Measurements from ENCODE around the gene SIX4.

SIX4 gene

GRCh38 chr14:60720962-60721325, 3.2 kb downstream of the SIX4 start:
- TF ChIP-seq EZH2phosphoT487 (IDR thresholded peaks at IDR 0.05; ENCODE audit: borderline replicate concordance, low read length): no peak
- no peak for TF ChIP-seq CTCF (IDR thresholded peaks at IDR 0.05; ENCODE audit: low read depth, low read length, poor library complexity, severe bottlenecking)
- Histone ChIP-seq H3K27me3 (ENCODE audit: control insufficient read depth, low read length) (peaks cover 17% of the 10 kb centered on the region), H3K36me3 (ENCODE audit: control insufficient read depth, low read length) (no peaks in the 10 kb centered on the region), H3K27ac (ENCODE audit: low read depth, low read length) (no peak overlapping the region), H3K4me3 (ENCODE audit: low read length) (no peak overlapping the region), H4K20me1 (ENCODE audit: control insufficient read depth, insufficient read depth, low read depth, low read length) (no peaks in the 10 kb centered on the region), H3F3A (ENCODE audit: control insufficient read depth, insufficient read depth) (0 out of 2 replicates have a peak, but pooled peaks cover 6% of the 10 kb centered on the region), H3K4me1 (ENCODE audit: control insufficient read depth, low read length) (peaks cover 13% of the 10 kb centered on the region), H3K79me2 (ENCODE audit: control insufficient read depth, low read length) (no peaks in the 10 kb centered on the region), H3K4me2 (ENCODE audit: low read length) (no peak overlapping the region), H3K9me2 (replicated peaks; ENCODE audit: control insufficient read depth, low read length) (no peaks in the 10 kb centered on the region), H3K9me3 (ENCODE audit: control insufficient read depth, insufficient read depth, low read length) (no peaks in the 10 kb centered on the region)

GRCh38 chr14:60720391-60720790, 3.8 kb downstream of the SIX4 start:
- Histone ChIP-seq H3K4me3 (ENCODE audit: low read length) (no peak overlapping the region), H4K20me1 (ENCODE audit: control insufficient read depth, insufficient read depth, low read depth, low read length) (no peaks in the 10 kb centered on the region), H3F3A (ENCODE audit: control insufficient read depth, insufficient read depth) (0 out of 2 replicates have a peak, but pooled peaks cover 6% of the 10 kb centered on the region), H3K79me2 (ENCODE audit: control insufficient read depth, low read length) (no peaks in the 10 kb centered on the region), H3K4me2 (ENCODE audit: low read length) (no peak overlapping the region), H3K27ac (ENCODE audit: low read depth, low read length) (no peak overlapping the region), H3K9me3 (ENCODE audit: control insufficient read depth, insufficient read depth, low read length) (no peaks in the 10 kb centered on the region), H3K27me3 (ENCODE audit: control insufficient read depth, low read length) (peaks cover 17% of the 10 kb centered on the region), H3K9me2 (replicated peaks; ENCODE audit: control insufficient read depth, low read length) (no peaks in the 10 kb centered on the region), H3K4me1 (ENCODE audit: control insufficient read depth, low read length) (peaks cover 13% of the 10 kb centered on the region), H3K36me3 (ENCODE audit: control insufficient read depth, low read length) (no peaks in the 10 kb centered on the region)
- TF ChIP-seq EZH2phosphoT487 (IDR thresholded peaks at IDR 0.05; ENCODE audit: borderline replicate concordance, low read length): no peak
- no peak for TF ChIP-seq CTCF (IDR thresholded peaks at IDR 0.05; ENCODE audit: low read depth, low read length, poor library complexity, severe bottlenecking)

GRCh38 chr14:60713513-60713912, 10.6 kb downstream of the SIX4 start:
- H3K27me3 ChIP-seq (ENCODE audit: control insufficient read depth, low read length): no peaks in the 10 kb centered on the region
- no peaks in the 10 kb centered on the region for H4K20me1 ChIP-seq (ENCODE audit: control insufficient read depth, insufficient read depth, low read depth, low read length)
- no peaks in the 10 kb centered on the region for H3K79me2 ChIP-seq (ENCODE audit: control insufficient read depth, low read length)
- no peaks in the 10 kb centered on the region for H3K4me1 ChIP-seq (ENCODE audit: control insufficient read depth, low read length)
- H3K36me3 ChIP-seq (ENCODE audit: control insufficient read depth, low read length): no peaks in the 10 kb centered on the region
- H3K9me2 ChIP-seq (replicated peaks; ENCODE audit: control insufficient read depth, low read length): no peaks in the 10 kb centered on the region
- TF ChIP-seq EZH2phosphoT487 (IDR thresholded peaks at IDR 0.05; ENCODE audit: borderline replicate concordance, low read length): no peak
- no peak for TF ChIP-seq CTCF (IDR thresholded peaks at IDR 0.05; ENCODE audit: low read depth, low read length, poor library complexity, severe bottlenecking)
- H3K27ac ChIP-seq (ENCODE audit: low read depth, low read length): no peak overlapping the region
- no peak overlapping the region for H3K4me3 ChIP-seq (ENCODE audit: low read length)
- no peaks in the 10 kb centered on the region for H3F3A ChIP-seq (ENCODE audit: control insufficient read depth, insufficient read depth)
- H3K9me3 ChIP-seq (ENCODE audit: control insufficient read depth, insufficient read depth, low read length): no peaks in the 10 kb centered on the region
- H3K4me2 ChIP-seq (ENCODE audit: low read length): no peak overlapping the region

GRCh38 chr14:60710494-60710893, 13.7 kb downstream of the SIX4 start:
- H3K9me3 ChIP-seq (ENCODE audit: control insufficient read depth, insufficient read depth, low read length): no peaks in the 10 kb centered on the region
- no peaks in the 10 kb centered on the region for H3K9me2 ChIP-seq (replicated peaks; ENCODE audit: control insufficient read depth, low read length)
- no peak overlapping the region for H3K27ac ChIP-seq (ENCODE audit: low read depth, low read length)
- no peaks in the 10 kb centered on the region for H3K4me1 ChIP-seq (ENCODE audit: control insufficient read depth, low read length)
- H3K36me3 ChIP-seq (ENCODE audit: control insufficient read depth, low read length): no peaks in the 10 kb centered on the region
- H3K4me3 ChIP-seq (ENCODE audit: low read length): no peak overlapping the region
- no peak overlapping the region for H3K4me2 ChIP-seq (ENCODE audit: low read length)
- H4K20me1 ChIP-seq (ENCODE audit: control insufficient read depth, insufficient read depth, low read depth, low read length): no peaks in the 10 kb centered on the region
- no peak for TF ChIP-seq EZH2phosphoT487 (IDR thresholded peaks at IDR 0.05; ENCODE audit: borderline replicate concordance, low read length)
- no peak for TF ChIP-seq CTCF (IDR thresholded peaks at IDR 0.05; ENCODE audit: low read depth, low read length, poor library complexity, severe bottlenecking)
- H3K27me3 ChIP-seq (ENCODE audit: control insufficient read depth, low read length): no peaks in the 10 kb centered on the region
- H3F3A ChIP-seq (ENCODE audit: control insufficient read depth, insufficient read depth): no peaks in the 10 kb centered on the region
- no peaks in the 10 kb centered on the region for H3K79me2 ChIP-seq (ENCODE audit: control insufficient read depth, low read length)
